Esophagus squamous epithelium (tissue), 5 donors: Measurements from ENCODE around the gene KRT35. TPM values are rescaled to one million over a fixed set of nuclear protein-coding genes. Genes with fewer than 3 reads are reported as not detected.

ENCODE experiments used
- DNase-seq: peaks from one replicate; lab custom pipeline; 2025; lab: John Stamatoyannopoulos, UW
- H3K27ac ChIP-seq, 4 donors: fragments of 200-600 bp; sonication (generic); one replicate each; pipeline ENCODE4 v1.5.1; 2016 to 2019; ENCODE audit warnings: mild to moderate bottlenecking in 1 of 4
- H3K27me3 ChIP-seq, 4 donors: fragments of 200-600 bp; sonication (generic); 1 replicate in 3 of 4; 2 replicates in 1 of 4; pipeline versions ENCODE4 v1.5.1 to v1.6.0; 2017 to 2021; ENCODE audit warnings: antibody characterized with exemption in 1 of 4
- H3K36me3 ChIP-seq, 3 donors: fragments of 200-600 bp; sonication (generic); one replicate each; pipeline ENCODE4 v1.5.1; 2016 to 2019
- H3K4me1 ChIP-seq, 3 donors: fragments of 200-600 bp; sonication (generic); one replicate each; pipeline ENCODE4 v1.5.1; 2017 to 2019
- H3K4me3 ChIP-seq, 4 donors: fragments of 200-600 bp; sonication (generic); 1 replicate in 3 of 4; 2 replicates in 1 of 4; pipeline ENCODE4 v1.5.1; 2016 to 2019; ENCODE audit warnings: mild to moderate bottlenecking in 2 of 4, moderate library complexity in 1 of 4
- H3K9me3 ChIP-seq, 3 donors: fragments of 200-600 bp; sonication (generic); one replicate each; pipeline ENCODE4 v1.5.1; 2016 to 2019
- POLR2A ChIP-seq, 4 donors: fragments of 450-650 bp; IDR thresholded peaks; one replicate each; pipeline ENCODE4 v1.6.1; 2017; ENCODE audit warnings: antibody characterized with exemption in 4 of 4, mild to moderate bottlenecking in 4 of 4, moderate library complexity in 3 of 4
- WGBS, 2 donors: methylation state at CpG; one replicate each; pipeline ENCODE4 v1.1.5; 2018; 5-methylcytosine and 5-hydroxymethylcytosine counted together
- intact Hi-C: fragments of 100-400 bp; cut with DNase I; formaldehyde crosslinking; loops from one replicate; pipeline ENCODE4 v1.15.0; 2022
- total RNA-seq, 4 donors: library from RNA; depleted of rRNA; stranded (reverse); fragments of >200 nt; gene quantifications; one replicate each; pipeline ENCODE4 v1.1.0, GENCODE V29; 2016
- TF ChIP-seq, protein P1 (sequence below), 6 experiments: fragments of 450-650 bp in 4 of 6; fragments of 200-600 bp in 2 of 6; sonication (generic) in 2 of 6; IDR thresholded peaks; one replicate each; pipeline ENCODE4 v1.5.1; 2016 to 2019; ENCODE audit warnings: antibody characterized with exemption in 6 of 6, mild to moderate bottlenecking in 4 of 6, moderate library complexity in 4 of 6
- donor health status: DM: yes; HTN: yes; CAD: no.

The KRT35 gene
- total RNA-seq, 4 donors from 2014 or later: not detected

DNA sequence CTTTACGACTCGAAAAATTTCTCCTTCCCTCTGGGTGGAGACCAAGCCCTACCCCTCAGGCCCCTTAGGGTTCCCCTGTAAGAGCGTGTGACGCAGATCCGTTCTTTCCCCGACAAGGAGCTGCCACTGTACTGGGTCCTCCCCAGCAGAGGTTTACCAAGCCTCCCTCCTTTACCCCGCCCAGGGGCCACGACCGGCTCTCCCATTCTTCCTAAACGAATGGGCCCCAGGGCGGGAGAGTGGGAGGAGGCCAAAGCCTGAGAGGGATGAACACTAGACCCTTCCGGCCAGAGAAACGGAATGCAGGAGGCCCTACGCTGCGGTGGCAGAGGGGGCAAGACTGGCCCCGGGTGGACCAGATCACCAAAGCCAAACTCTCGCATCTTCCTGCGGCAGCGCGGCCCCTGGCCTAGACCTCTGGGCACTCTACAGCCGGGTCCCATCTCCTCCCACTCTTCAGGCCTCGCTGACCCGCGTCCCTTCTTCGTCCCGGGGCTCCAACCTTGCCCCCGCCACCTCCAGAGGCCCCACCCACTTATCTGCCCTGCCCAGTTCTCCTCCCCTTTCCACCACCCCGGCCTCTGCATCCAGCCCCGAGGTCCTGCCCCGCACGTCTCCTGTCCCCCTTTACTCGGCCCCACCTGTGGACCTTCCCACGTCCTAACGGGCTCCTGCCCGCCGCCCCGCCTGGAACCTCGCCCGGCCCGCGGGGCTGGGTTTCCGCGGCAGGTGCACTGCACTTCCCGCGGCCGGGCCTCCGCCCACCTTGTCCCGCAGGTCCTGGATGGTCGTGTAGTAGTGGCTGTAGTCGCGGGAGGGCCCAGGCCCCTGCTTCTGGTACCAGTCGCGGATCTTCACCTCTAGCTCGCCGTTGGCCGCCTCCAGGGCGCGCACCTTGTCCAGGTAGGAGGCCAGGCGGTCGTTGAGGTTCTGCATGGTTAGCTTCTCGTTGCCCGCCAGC is 46.4 kb upstream of the KRT35 start:
- H3K4me3 ChIP-seq: peak overlapping the region; percentile 46 to 68 (median 64)
- no peaks in the 10 kb centered on the region for H3K9me3 ChIP-seq
- intact Hi-C loops: no loop called here
- H3K4me1 ChIP-seq: peaks cover 9 to 75% (median 21%) of the 10 kb centered on the region in 3 donors
- H3K27ac ChIP-seq: peak overlapping the region; percentile 83 to 92 (median 86)
- WGBS, 2 donors: 6 to 24% methylated on average over 20 to 25 of the region's 62 CpGs
- DNase-seq: no peak
- TF ChIP-seq, protein P1, sequence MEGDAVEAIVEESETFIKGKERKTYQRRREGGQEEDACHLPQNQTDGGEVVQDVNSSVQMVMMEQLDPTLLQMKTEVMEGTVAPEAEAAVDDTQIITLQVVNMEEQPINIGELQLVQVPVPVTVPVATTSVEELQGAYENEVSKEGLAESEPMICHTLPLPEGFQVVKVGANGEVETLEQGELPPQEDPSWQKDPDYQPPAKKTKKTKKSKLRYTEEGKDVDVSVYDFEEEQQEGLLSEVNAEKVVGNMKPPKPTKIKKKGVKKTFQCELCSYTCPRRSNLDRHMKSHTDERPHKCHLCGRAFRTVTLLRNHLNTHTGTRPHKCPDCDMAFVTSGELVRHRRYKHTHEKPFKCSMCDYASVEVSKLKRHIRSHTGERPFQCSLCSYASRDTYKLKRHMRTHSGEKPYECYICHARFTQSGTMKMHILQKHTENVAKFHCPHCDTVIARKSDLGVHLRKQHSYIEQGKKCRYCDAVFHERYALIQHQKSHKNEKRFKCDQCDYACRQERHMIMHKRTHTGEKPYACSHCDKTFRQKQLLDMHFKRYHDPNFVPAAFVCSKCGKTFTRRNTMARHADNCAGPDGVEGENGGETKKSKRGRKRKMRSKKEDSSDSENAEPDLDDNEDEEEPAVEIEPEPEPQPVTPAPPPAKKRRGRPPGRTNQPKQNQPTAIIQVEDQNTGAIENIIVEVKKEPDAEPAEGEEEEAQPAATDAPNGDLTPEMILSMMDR (IDR thresholded peaks at IDR 0.05): no peak
- no peak for TF ChIP-seq POLR2A (IDR thresholded peaks at IDR 0.05)
- H3K36me3 ChIP-seq: peaks cover 0 to 9% (median 7%) of the 10 kb centered on the region in 3 donors
- H3K27me3 ChIP-seq: peaks cover 0 to 66% (median 10%) of the 10 kb centered on the region in 4 donors

DNA sequence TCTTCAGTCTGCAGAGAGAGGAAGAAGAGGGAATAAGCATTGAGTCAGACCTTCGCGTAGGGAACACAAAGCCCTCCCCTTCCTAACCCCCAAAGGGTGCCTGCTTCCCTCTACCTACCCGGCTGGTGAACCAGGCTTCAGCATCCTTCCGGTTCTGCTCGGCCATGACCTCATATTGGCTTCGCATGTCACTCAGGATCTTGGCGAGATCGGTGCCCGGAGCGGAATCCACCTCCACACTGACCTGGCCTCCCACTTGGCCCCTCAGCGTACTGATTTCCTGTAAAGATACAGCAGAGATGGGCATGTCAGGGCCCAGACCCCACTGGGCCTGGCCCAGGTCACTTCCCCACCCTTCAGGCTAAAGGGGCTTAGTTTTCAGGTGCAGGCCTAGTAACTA is 43.3 kb upstream of the KRT35 start:
- H3K4me1 ChIP-seq: peaks cover 23 to 90% (median 34%) of the 10 kb centered on the region in 3 donors
- no peak for DNase-seq
- H3K4me3 ChIP-seq: peak overlapping the region; percentile 7 to 68 (median 64)
- 70 to 80% methylated on average over 1 to 4 of the region's 11 CpGs for WGBS, 2 donors
- intact Hi-C loops: no loop called here
- H3K36me3 ChIP-seq: peaks cover 0 to 9% (median 7%) of the 10 kb centered on the region in 3 donors
- TF ChIP-seq, protein P1 (IDR thresholded peaks at IDR 0.05): no peak
- no peak for TF ChIP-seq POLR2A (IDR thresholded peaks at IDR 0.05)
- no peaks in the 10 kb centered on the region for H3K9me3 ChIP-seq
- H3K27me3 ChIP-seq: peaks cover 0 to 62% (median 10%) of the 10 kb centered on the region in 4 donors
- H3K27ac ChIP-seq: peak overlapping the region; percentile 68 to 92 (median 84)

DNA sequence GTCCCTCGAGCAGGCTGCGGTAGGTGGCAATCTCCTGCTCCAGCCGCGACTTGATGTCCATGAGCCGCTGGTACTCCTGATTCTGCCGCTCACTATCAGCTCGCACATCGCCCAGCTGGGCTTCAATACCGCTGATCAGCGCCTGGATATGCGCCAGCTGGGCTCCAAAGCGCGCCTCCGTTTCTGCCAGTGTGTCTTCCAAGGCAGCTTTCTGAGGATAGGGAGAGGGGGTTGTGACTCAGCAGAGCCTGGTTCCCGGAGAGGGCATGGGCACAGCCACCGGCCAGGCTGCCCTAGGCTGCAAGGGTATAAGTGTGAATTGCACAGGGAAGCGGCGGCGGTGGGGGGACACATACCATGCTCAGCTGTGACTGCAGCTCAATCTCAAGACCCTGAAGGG is 42.8 kb upstream of the KRT35 start:
- peaks cover 20 to 89% (median 31%) of the 10 kb centered on the region in 3 donors for H3K4me1 ChIP-seq
- intact Hi-C loops: no loop called here
- 33 to 81% methylated on average over 4 to 9 of the region's 19 CpGs for WGBS, 2 donors
- DNase-seq: no peak
- H3K27me3 ChIP-seq: peaks cover 0 to 57% (median 10%) of the 10 kb centered on the region in 4 donors
- peak overlapping the region; percentile 7 to 68 (median 64) for H3K4me3 ChIP-seq
- no peaks in the 10 kb centered on the region for H3K9me3 ChIP-seq
- TF ChIP-seq, protein P1 (IDR thresholded peaks at IDR 0.05): no peak
- TF ChIP-seq POLR2A (IDR thresholded peaks at IDR 0.05): no peak
- H3K27ac ChIP-seq: peak overlapping the region; percentile 68 to 92 (median 84)
- peaks cover 0 to 9% (median 7%) of the 10 kb centered on the region in 3 donors for H3K36me3 ChIP-seq

DNA sequence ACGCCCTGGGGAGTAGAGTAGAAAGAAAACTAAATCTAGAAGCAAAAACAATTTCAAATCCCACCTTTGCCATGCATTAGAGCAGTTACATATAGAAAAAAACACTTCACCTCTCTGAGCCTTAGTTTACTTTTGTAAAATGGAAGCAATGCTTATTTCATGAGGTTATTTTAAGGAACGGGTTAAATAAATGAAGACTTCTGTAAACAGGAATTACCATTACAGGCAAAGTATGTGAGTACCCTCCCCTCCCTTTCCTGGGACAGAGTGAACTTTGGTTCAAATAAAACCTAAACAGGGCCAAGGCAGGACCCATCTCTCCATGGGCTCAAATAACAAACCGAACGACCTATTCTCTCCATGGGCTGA is 42.3 kb upstream of the KRT35 start:
- peak overlapping the region; percentile 68 to 92 (median 84) for H3K27ac ChIP-seq
- TF ChIP-seq, protein P1 (IDR thresholded peaks at IDR 0.05): no peak
- no peak for TF ChIP-seq POLR2A (IDR thresholded peaks at IDR 0.05)
- 24 to 49% methylated on average over 4 of the region's 4 CpGs for WGBS, 2 donors
- H3K27me3 ChIP-seq: peaks cover 0 to 51% (median 8%) of the 10 kb centered on the region in 4 donors
- peaks cover 0 to 10% (median 7%) of the 10 kb centered on the region in 3 donors for H3K36me3 ChIP-seq
- H3K4me1 ChIP-seq: peaks cover 19 to 83% (median 28%) of the 10 kb centered on the region in 3 donors
- intact Hi-C loops: no loop called here
- no peak for DNase-seq
- no peaks in the 10 kb centered on the region for H3K9me3 ChIP-seq
- H3K4me3 ChIP-seq: peak overlapping the region in 3 of 4 donors; percentile 63 to 68 (median 64)
